ENCODE measurements around the gene FNDC3B.

- peak in 1 of 4 experiments; percentile 19 for TF ChIP-seq CTCF (IDR thresholded peaks at IDR 0.05)
- no peak for TF ChIP-seq POLR2A (IDR thresholded peaks at IDR 0.05)
- TF ChIP-seq EP300 (IDR thresholded peaks at IDR 0.05): peak in 2 of 4 donors; percentile 13 to 18
Measured at GRCh38 chr3:172201870-172202236, 162.5 kb downstream of the FNDC3B start.
